Spleen (tissue), 7 donors: Measurements from ENCODE around the gene GDE1.

Experiments used
- CTCF ChIP-seq, 11 experiments: fragments of 200-600 bp in 7 of 11; fragments of 450-650 bp in 4 of 11; sonication (generic) in 4 of 11; IDR thresholded peaks in 8 of 11; conservative IDR thresholded peaks in 3 of 11; 1 replicate in 7 of 11; 2 replicates in 4 of 11; pipeline versions ENCODE4 v1.4.0 to v1.8.0; 2016 to 2021; ENCODE audit warnings: antibody characterized with exemption in 11 of 11, inconsistent platforms in 4 of 11, mild to moderate bottlenecking in 1 of 11
- POLR2AphosphoS5 ChIP-seq, 3 donors: sonication (generic); formaldehyde crosslinking; IDR thresholded peaks; one replicate each; pipeline ENCODE4 v1.5.1; 2017; ENCODE audit warnings: antibody characterized with exemption in 3 of 3
- donor health status: DM: no; HTN: no; CAD: no; lungs with moderate emphysema.
- donor health status: DM: no; HTN: no; CAD: no.
- donor health status: DM: no; HTN: no; CAD: no.

- TF ChIP-seq POLR2AphosphoS5 (IDR thresholded peaks at IDR 0.05) (no peak), CTCF (IDR thresholded peaks at IDR 0.05 in 8 of 11, conservative IDR thresholded peaks at IDR 0.05 in 3 of 11) (no peak)
Observed at GRCh38 chr16:19512297-19512696, 9.6 kb downstream of the GDE1 start.
